Putamen (tissue), 1 donor: ENCODE results near the gene HNRNPR.

Experiments
- DNase-seq: peaks from one replicate; pipeline ENCODE4 v3.0.0-alpha.2; 2016; ENCODE audit warnings: low spot score

The HNRNPR gene

GRCh38 chr1:23369335-23370013 lies 25.4 kb upstream of the HNRNPR start, which contains the start of gene ZNF436:
TSS of gene ZNF436 (minus strand) at chr1:23369836. CDS start at chr1:23368005, 1,831 bp downstream.
- DNase-seq, result peak; percentile 88

GRCh38 chr1:23368562-23369334 lies 24.7 kb upstream of the HNRNPR start:
- peak; percentile 92 for DNase-seq

GRCh38 chr1:23367791-23368561 lies 23.9 kb upstream of the HNRNPR start:
- peak; percentile 99 for DNase-seq

GRCh38 chr1:23367451-23367790 lies 23.3 kb upstream of the HNRNPR start:
- no peak for DNase-seq

- DNase-seq, result no peak
Measured at GRCh38 chr1:23366598-23366997, 22.5 kb upstream of the HNRNPR start.

GRCh38 chr1:23366146-23366545 lies 22.1 kb upstream of the HNRNPR start:
- DNase-seq, result no peak

GRCh38 chr1:23362218-23362713 lies 18.2 kb upstream of the HNRNPR start:
- no peak for DNase-seq

GRCh38 chr1:23358310-23358875 lies 14.3 kb upstream of the HNRNPR start:
- DNase-seq, result no peak

- DNase-seq, result no peak
Measured at GRCh38 chr1:23357138-23357908, 13.2 kb upstream of the HNRNPR start.

- DNase-seq, result no peak
Measured at GRCh38 chr1:23356471-23357137, 12.5 kb upstream of the HNRNPR start.

GRCh38 chr1:23354245-23354644 lies 10.2 kb upstream of the HNRNPR start:
- no peak for DNase-seq

- no peak for DNase-seq
Measured at GRCh38 chr1:23352096-23352695, 8.1 kb upstream of the HNRNPR start.

- no peak for DNase-seq
Measured at GRCh38 chr1:23345920-23346319, 1.8 kb upstream of the HNRNPR start.

- no peak for DNase-seq
Measured at GRCh38 chr1:23344987-23345472, 946 bp upstream of the HNRNPR start.

- DNase-seq, result peak; percentile 7
Measured at GRCh38 chr1:23343221-23344110, 618 bp downstream of the HNRNPR start.

- no peak for DNase-seq
Measured at GRCh38 chr1:23341931-23342692, 2.0 kb downstream of the HNRNPR start.

- DNase-seq, result no peak
Measured at GRCh38 chr1:23339632-23340031, 4.5 kb downstream of the HNRNPR start.

GRCh38 chr1:23337869-23338268 lies 6.2 kb downstream of the HNRNPR start:
- DNase-seq, result no peak
